Gastroesophageal sphincter (tissue), 3 donors: ENCODE data around the gene SELENOW.

Experiments used
- EP300 ChIP-seq: sonication (generic); formaldehyde crosslinking; IDR thresholded peaks from one replicate; pipeline ENCODE4 v1.6.1; 2017; ENCODE audit warnings: antibody characterized with exemption, mild to moderate bottlenecking
- POLR2A ChIP-seq, 2 donors: fragments of 450-650 bp; IDR thresholded peaks; one replicate each; pipeline ENCODE4 v1.6.1; 2017; ENCODE audit warnings: antibody characterized with exemption in 2 of 2, mild to moderate bottlenecking in 2 of 2, moderate library complexity in 1 of 2
- TF ChIP-seq, protein P1 (sequence below), 4 experiments: fragments of 200-600 bp in 2 of 4; fragments of 450-650 bp in 2 of 4; sonication (generic) in 1 of 4; IDR thresholded peaks; one replicate each; pipeline ENCODE4 v1.5.1; 2017 to 2019; ENCODE audit warnings: antibody characterized with exemption in 4 of 4, mild to moderate bottlenecking in 2 of 4, moderate library complexity in 2 of 4

DNA sequence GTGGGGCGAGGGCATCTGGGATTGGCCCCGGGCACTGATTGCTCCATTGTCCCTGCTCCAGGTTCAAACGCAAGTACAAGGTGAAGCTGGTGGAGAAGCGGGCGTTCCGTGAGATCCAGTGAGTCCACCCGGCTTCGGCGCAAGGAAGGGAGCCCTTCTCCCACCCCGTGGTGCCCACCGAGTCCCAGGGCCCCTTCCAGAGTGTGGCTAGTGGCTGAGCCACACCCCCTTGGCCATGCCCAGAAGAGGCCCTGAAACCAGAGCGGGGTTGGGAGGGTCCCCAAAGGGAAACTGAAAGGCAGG is 21.9 kb upstream of the SELENOW start:
- TF ChIP-seq, protein P1, sequence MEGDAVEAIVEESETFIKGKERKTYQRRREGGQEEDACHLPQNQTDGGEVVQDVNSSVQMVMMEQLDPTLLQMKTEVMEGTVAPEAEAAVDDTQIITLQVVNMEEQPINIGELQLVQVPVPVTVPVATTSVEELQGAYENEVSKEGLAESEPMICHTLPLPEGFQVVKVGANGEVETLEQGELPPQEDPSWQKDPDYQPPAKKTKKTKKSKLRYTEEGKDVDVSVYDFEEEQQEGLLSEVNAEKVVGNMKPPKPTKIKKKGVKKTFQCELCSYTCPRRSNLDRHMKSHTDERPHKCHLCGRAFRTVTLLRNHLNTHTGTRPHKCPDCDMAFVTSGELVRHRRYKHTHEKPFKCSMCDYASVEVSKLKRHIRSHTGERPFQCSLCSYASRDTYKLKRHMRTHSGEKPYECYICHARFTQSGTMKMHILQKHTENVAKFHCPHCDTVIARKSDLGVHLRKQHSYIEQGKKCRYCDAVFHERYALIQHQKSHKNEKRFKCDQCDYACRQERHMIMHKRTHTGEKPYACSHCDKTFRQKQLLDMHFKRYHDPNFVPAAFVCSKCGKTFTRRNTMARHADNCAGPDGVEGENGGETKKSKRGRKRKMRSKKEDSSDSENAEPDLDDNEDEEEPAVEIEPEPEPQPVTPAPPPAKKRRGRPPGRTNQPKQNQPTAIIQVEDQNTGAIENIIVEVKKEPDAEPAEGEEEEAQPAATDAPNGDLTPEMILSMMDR (IDR thresholded peaks at IDR 0.05): no peak
- TF ChIP-seq POLR2A (IDR thresholded peaks at IDR 0.05): no peak
- no peak for TF ChIP-seq EP300
